Left ventricle myocardium inferior (tissue), 1 donor: ENCODE measurements around the gene ZC3H7B. TPM values are rescaled to one million over a fixed set of nuclear protein-coding genes. Genes with fewer than 3 reads are reported as not detected.
A peak's percentile ranks its signal among the peaks of the same experiment; 100 is the strongest.

Source experiments
- DNase-seq: peaks from one replicate; pipeline ENCODE4 v3.0.0-alpha.2; 2020
- H3K27ac ChIP-seq: fragments of 200-600 bp; replicated peaks from 2 replicates; pipeline ENCODE4 v1.8.0; 2021
- H3K27me3 ChIP-seq: fragments of 200-600 bp; 2 replicates; pipeline ENCODE4 v1.8.0; 2021; ENCODE audit warnings: low read depth
- H3K36me3 ChIP-seq: fragments of 200-600 bp; 2 replicates; pipeline ENCODE4 v1.8.0; 2021
- H3K4me1 ChIP-seq: fragments of 200-600 bp; 2 replicates; pipeline ENCODE4 v1.8.0; 2021
- H3K4me3 ChIP-seq: fragments of 200-600 bp; 2 replicates; pipeline ENCODE4 v1.8.0; 2021; ENCODE audit warnings: mild to moderate bottlenecking, moderate library complexity
- H3K9me3 ChIP-seq: fragments of 200-600 bp; replicated peaks from 2 replicates; pipeline ENCODE4 v1.8.0; 2021
- intact Hi-C: fragments of 100-400 bp; cut with micrococcal nuclease; formaldehyde crosslinking; loops from one replicate; pipeline ENCODE4 v1.11.0; 2022
- total RNA-seq: library from RNA; stranded (reverse); fragmentation: NEBNext Ultra II Directional; extraction: Animal tissue kit (Norgen Biotek cat#: 25700); gene quantifications from one replicate; pipeline ENCODE4 v1.2.1, GENCODE V29; 2021
- TF ChIP-seq, protein P1 (sequence below): fragments of 200-600 bp; IDR thresholded peaks from 2 replicates; pipeline ENCODE4 v1.8.0; 2021; ENCODE audit warnings: antibody characterized with exemption, mild to moderate bottlenecking, borderline replicate concordance
- donor health status: DM: no; HTN: yes; CAD: no; lungs with severe emphysema.

The ZC3H7B gene
- total RNA-seq, 1 donor from 2014 or later, result 39.1 TPM

DNA sequence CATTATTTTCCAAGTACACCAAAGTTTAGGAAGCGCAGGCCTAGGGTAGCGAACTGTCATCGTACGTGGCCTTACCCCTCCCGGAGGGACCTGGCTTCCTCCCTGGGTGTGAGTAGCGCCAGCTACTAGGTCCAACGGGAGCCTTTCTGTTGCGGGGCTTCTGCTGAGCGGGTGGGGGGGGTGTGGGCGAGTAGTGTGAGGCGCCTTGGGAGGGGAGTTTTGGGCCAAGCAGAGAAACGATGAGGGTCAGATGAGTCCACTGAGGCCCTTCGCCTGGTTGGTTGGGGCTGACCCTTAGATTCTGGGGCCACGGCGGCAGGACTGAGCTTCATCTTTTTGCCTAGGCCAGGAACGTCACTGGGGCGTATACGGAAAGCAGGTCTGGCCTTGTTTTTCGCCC, 81.3 kb downstream of the ZC3H7B start:
- Histone ChIP-seq H3K27ac (peak overlapping the region; percentile 100), H3K4me3 (peak overlapping the region; percentile 95), H3K27me3 (no peaks in the 10 kb centered on the region), H3K9me3 (no peaks in the 10 kb centered on the region), H3K36me3 (peaks cover 8% of the 10 kb centered on the region), H3K4me1 (peaks cover 35% of the 10 kb centered on the region)
- DNase-seq, result no peak
- intact Hi-C loops, result no loop called here
- TF ChIP-seq, protein P1, sequence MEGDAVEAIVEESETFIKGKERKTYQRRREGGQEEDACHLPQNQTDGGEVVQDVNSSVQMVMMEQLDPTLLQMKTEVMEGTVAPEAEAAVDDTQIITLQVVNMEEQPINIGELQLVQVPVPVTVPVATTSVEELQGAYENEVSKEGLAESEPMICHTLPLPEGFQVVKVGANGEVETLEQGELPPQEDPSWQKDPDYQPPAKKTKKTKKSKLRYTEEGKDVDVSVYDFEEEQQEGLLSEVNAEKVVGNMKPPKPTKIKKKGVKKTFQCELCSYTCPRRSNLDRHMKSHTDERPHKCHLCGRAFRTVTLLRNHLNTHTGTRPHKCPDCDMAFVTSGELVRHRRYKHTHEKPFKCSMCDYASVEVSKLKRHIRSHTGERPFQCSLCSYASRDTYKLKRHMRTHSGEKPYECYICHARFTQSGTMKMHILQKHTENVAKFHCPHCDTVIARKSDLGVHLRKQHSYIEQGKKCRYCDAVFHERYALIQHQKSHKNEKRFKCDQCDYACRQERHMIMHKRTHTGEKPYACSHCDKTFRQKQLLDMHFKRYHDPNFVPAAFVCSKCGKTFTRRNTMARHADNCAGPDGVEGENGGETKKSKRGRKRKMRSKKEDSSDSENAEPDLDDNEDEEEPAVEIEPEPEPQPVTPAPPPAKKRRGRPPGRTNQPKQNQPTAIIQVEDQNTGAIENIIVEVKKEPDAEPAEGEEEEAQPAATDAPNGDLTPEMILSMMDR, result no peak

DNA sequence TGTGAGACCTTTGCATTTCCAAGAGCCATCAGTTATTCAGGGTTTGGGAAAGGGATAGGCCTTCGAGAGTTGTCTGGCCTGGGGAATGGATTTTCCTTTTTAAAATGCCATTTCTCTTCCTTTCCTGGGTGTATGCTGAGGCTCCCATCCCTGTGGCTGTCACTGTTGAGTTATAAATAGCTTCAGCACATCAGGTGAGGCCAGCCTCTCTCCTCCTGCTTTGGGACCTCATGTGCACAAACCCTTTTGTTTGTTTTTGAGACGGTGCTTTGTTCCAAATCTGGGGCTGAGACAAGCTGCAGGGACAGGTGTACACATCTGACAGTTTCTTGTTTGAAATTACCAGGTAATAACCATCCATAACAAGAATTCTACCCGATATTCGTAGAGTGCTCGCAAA, 81.8 kb downstream of the ZC3H7B start:
- peaks cover 35% of the 10 kb centered on the region for H3K4me1 ChIP-seq
- intact Hi-C loops, result no loop called here
- TF ChIP-seq, protein P1, result no peak
- no peaks in the 10 kb centered on the region for H3K9me3 ChIP-seq
- DNase-seq, result no peak
- H3K36me3 ChIP-seq, result peaks cover 13% of the 10 kb centered on the region
- H3K27ac ChIP-seq, result peak overlapping the region; percentile 100
- no peaks in the 10 kb centered on the region for H3K27me3 ChIP-seq
- H3K4me3 ChIP-seq, result peak overlapping the region; percentile 95

DNA sequence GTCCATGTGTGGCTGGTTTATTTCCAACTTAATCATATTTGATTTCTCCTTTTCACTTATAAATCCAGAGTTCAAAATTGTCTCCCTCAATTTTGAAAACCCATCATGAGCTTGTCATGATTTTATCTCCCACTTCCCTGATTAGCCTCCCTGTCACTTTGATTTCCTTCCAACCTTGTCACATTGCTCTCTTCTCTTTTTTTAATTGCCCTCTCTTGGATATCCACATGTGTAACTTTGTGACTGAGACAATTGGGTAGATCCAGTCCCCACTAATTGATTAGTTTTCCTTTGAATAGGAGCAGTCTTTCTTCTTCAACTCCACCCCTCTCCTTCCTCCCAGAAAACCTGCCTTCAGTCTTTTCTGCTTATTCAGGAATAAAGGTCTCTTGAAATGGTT, 82.8 kb downstream of the ZC3H7B start:
- Histone ChIP-seq H3K9me3 (no peaks in the 10 kb centered on the region), H3K4me3 (no peak overlapping the region), H3K27me3 (no peaks in the 10 kb centered on the region), H3K36me3 (peaks cover 23% of the 10 kb centered on the region), H3K27ac (peak overlapping the region; percentile 100), H3K4me1 (peaks cover 35% of the 10 kb centered on the region)
- TF ChIP-seq, protein P1, result no peak
- intact Hi-C loops, result no loop called here
- no peak for DNase-seq

DNA sequence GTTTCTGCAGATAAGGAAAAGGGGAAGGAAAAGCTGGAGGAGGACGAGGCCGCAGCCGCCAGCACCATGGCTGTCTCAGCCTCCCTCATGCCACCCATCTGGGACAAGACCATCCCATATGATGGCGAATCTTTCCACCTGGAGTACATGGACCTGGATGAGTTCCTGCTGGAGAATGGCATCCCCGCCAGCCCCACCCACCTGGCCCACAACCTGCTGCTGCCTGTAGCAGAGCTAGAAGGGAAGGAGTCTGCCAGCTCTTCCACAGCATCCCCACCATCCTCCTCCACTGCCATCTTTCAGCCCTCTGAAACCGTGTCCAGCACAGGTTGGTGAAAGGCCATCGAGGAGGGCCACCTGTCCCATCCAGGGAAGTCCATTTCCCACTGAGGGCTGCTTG, 86.0 kb downstream of the ZC3H7B start:
- no peak for DNase-seq
- no peak overlapping the region for H3K4me3 ChIP-seq
- TF ChIP-seq, protein P1, result no peak
- intact Hi-C loops, result no loop called here
- H3K27ac ChIP-seq, result no peak overlapping the region
- peaks cover 55% of the 10 kb centered on the region for H3K36me3 ChIP-seq
- H3K4me1 ChIP-seq, result peaks cover 23% of the 10 kb centered on the region
- no peaks in the 10 kb centered on the region for H3K27me3 ChIP-seq
- H3K9me3 ChIP-seq, result no peaks in the 10 kb centered on the region

DNA sequence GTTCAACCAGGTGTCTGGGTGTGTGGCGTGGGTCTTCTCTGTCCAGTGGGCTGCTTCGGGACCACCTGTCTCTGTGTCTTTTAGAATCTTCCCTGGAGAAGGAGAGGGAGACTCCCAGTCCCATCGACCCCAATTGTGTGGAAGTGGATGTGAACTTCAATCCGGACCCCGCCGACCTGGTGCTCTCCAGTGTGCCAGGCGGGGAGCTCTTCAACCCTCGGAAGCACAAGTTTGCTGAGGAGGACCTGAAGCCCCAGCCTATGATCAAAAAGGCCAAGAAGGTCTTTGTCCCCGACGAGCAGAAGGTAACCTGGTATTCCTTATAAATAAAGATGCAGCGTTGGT, 92.7 kb downstream of the ZC3H7B start:
- Histone ChIP-seq H3K4me3 (no peak overlapping the region), H3K27me3 (no peaks in the 10 kb centered on the region), H3K36me3 (peaks cover 86% of the 10 kb centered on the region), H3K9me3 (no peaks in the 10 kb centered on the region), H3K27ac (peak overlapping the region; percentile 58), H3K4me1 (peaks cover 26% of the 10 kb centered on the region)
- no peak for DNase-seq
- intact Hi-C loops, result no loop called here
- TF ChIP-seq, protein P1, result no peak
